NCI-H345 treated with DMSO at 0.1 percent for 48 hours (cell line): ENCODE results near the gene HTRA2.

ENCODE experiments used
- DNase-seq: peaks from one replicate; lab custom pipeline; 2025; ENCODE audit not compliant: unreplicated experiment; lab: John Stamatoyannopoulos, UW

HTRA2 gene

DNA sequence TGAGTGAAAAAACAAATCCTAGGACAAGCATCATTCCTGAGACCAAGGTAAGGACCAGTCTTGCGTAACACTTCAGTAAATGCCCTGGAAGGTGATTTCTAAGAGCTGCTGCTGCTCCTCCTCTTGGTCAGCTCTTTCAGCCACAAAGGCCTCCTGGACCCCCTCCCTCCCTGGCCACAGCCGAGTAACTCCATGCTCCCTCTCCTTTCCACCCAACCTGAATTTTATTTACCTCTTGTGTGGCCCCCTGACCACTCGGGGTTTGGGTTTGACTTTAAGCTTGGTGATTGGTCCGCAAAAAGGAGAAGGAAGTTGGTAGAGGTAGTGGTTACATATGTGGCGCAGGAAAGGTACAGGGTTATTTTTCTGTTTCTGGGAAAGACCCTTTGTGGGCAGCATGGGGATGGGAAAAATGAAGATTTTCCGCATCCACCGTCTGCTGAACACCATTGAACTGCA, 9.2 kb downstream of the HTRA2 start:
- no peak for DNase-seq

- DNase-seq, result no peak
These were observed 10.6 kb downstream of the HTRA2 start for GRCh38 chr2:74540291-74540690.

- no peak for DNase-seq
These were observed 13.2 kb downstream of the HTRA2 start for GRCh38 chr2:74542978-74543377.

DNA sequence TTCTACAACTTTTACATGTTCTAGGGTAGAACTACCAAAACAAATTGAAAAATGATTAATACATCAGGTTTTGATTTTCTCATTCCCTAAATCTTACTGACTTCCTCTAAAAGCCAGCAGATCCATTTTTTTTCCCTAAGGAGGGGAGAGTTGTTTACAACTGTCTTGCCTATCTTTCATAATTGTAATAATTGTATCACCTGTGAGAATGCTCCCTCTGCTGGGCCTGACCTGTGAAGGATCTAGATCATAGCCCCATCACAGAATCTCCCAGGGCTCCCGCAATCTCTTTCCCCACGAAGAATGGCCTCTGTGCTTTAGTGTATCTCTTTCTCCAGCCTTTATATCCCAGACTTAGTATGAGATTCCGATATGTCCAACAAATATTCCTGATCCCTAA, 14.9 kb downstream of the HTRA2 start:
- DNase-seq, result no peak

DNA sequence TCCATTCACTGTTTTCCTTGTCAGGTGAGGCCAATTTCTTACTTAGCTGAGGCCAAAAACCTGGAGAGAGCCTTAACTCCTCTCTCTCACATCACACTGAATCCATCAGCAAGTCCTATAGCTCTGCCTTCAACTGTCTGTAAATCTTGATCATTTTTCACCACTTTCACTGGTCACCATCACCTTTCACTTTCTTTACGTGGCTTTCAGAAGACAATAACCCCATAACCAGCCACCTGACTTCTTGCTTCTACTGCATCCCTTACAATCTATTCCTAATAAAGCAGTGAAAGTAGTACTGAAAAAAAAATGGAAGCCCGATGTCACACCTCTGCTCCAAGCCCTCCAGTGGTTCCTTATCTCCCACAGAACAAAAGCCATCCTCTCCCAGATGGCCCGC, 16.3 kb downstream of the HTRA2 start:
- no peak for DNase-seq

GRCh38 chr2:74548285-74548899, 18.7 kb downstream of the HTRA2 start:
- DNase-seq, result no peak

GRCh38 chr2:74548900-74549826, 19.4 kb downstream of the HTRA2 start:
- no peak for DNase-seq

- no peak for DNase-seq
These were observed 20.5 kb downstream of the HTRA2 start for GRCh38 chr2:74550231-74550630.

DNA sequence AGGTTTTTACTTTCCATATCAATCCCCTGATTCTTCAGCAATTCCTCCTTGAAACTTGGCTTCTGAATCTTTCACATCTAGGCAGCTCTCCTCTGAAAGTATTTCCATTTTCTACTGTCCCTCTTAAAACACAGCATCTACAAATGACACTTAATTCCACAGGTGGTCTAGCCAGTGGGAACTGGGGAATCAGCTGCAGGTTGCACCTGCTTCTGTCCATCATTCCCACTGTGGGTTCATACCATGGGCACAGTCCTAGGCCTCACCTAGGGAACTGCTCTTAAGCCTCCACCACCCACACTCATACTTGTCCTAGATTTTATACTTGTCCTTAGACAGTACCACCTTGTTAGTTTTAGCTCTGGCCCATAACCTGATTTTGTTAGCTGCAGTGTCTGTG, 21.8 kb downstream of the HTRA2 start:
- no peak for DNase-seq

DNA sequence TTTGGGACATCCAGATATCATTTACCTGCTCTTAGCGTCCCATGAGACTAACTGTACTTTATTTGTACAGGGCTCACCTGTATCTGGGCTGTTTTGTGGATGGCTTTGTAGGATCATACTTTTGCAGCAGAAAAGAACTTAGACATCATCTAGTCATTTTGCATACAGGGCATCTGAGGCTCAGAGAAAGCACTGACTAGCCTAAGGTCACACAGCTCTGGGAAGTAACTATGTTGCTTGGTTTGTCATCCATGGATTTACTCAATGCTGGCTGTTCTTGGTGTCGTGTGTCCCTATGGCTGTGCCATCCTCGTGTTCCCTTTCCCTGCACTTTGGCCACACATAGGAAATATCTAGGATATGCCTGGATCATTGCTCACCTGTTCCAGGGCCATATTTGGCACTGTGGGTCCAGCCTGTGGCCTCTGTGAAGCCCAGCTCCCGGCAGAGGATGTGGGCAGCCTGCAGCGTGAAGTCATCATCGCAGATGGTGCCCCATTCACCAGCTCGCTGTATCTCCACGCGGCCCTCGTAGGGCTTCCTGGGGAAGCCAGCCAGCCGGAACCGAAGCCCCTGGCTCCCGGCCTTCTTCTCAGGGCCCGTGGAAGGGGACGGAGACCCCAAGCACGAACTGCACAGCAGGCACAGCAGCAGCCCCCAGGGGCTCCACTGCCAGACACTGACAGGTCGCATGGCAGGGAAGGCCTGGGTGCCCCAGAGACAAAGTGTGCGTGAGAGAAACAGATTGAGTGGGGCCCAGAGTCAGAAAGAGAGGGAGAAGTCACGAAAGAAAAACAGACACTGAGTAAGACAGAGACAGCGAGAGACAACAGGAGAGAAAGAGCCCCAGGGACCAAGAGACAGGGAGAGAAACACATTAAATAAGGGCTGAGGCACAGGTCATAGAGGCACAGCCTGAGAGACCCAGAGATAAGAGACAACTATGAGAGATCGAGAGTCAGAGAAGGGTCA, 22.5 kb downstream of the HTRA2 start:
- DNase-seq, result no peak

GRCh38 chr2:74552914-74553811, 23.4 kb downstream of the HTRA2 start:
- no peak for DNase-seq

GRCh38 chr2:74553892-74554819, 24.4 kb downstream of the HTRA2 start, which contains the start of the genes DOK1 and LOXL3:
DOK1 (plus strand) TSS chr2:74554720; CDS start chr2:74554755, 35 bp downstream.
LOXL3 (minus strand) TSS chr2:74553942; CDS start chr2:74552634, 1,308 bp downstream.
- DNase-seq, result no peak

DNA sequence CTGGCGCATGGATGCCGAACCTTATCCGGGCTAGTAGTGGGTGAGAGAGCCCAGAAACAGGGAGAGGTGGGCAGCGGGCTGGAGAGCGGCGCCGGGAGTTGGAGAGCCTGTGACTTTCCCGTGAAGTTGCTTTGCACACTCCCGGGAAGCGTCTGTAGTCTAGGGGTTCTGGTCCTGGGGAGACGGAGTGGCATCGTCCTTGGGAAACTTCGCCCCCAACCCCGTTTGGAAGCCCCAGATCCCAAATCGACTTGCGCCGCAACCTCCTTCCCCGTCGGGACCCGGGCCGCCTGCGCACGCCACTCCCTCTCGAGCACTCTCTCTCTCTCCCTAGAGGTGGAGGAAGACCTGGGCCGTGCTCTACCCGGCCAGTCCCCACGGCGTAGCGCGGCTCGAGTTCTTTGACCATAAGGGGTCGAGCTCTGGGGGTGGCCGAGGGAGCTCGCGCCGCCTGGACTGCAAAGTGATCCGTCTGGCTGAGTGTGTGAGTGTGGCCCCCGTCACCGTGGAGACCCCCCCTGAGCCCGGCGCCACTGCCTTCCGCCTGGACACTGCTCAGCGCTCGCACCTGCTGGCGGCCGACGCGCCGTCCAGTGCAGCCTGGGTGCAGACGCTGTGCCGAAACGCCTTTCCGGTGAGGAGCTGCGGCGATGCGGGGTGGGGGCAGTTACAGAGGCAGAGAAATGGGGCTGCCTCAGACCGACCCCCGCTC, 25.2 kb downstream of the HTRA2 start:
- no peak for DNase-seq

DNA sequence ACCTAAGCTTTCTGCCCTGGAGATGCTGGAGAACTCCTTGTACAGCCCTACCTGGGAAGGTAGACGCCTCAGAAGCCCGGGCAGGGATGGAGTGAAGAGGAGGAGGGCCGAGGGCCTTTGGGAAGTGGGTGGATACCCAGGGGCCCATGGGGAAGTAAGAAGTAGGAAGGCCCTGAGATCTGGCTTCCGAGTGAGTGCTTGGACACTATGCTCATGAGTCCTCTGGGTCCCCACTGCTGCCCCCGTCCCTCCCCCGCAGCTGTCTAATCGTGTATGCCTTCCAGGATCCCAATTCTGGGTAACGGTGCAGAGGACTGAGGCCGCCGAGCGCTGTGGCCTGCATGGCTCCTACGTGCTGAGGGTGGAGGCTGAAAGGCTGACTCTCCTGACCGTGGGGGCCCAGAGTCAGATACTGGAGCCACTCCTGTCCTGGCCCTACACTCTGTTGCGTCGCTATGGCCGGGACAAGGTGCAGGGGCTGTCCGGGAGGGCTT, 25.9 kb downstream of the HTRA2 start:
- DNase-seq, result no peak

GRCh38 chr2:74556159-74556558, 26.4 kb downstream of the HTRA2 start:
- DNase-seq, result no peak

GRCh38 chr2:74556831-74557370, 27.2 kb downstream of the HTRA2 start:
- no peak for DNase-seq

- no peak for DNase-seq
These were observed 28.8 kb downstream of the HTRA2 start for GRCh38 chr2:74558284-74559230.
